ENCODE measurements around the gene OR1F1. TPM values are rescaled to one million over a fixed set of nuclear protein-coding genes. Genes with fewer than 3 reads are reported as not detected.
A peak's percentile ranks its signal among the peaks of the same experiment; 100 is the strongest.

Gene OR1F1
- total RNA-seq, 1 experiment from 2014 or later: not detected

GRCh38 chr16:3150346-3151218 lies 37.4 kb upstream of the OR1F1 start:
- no peaks in the 10 kb centered on the region; a peak in 1 of 7 replicates for H3K36me3 Mint-ChIP-seq (ENCODE audit: insufficient read depth in 1 of 3, low read depth in 3 of 3)
- peak overlapping the region; percentile 85 to 96 for H3K4me3 Mint-ChIP-seq
- Histone ChIP-seq H3K27ac (ENCODE audit: insufficient read length, low read depth, low read length) (no peak overlapping the region), H2BK120ac (ENCODE audit: low read depth, low read length, poor library complexity, severe bottlenecking) (no peak overlapping the region), H3K79me1 (ENCODE audit: insufficient read depth, low read depth, low read length, poor library complexity, severe bottlenecking) (no peaks in the 10 kb centered on the region), H2BK15ac (ENCODE audit: low read depth, low read length) (no peak overlapping the region), H2AFZ (ENCODE audit: low read length) (no peak overlapping the region), H3K79me2 (ENCODE audit: insufficient read depth, low read length) (no peaks in the 10 kb centered on the region), H3K27me3 (ENCODE audit: insufficient read depth, low read length) (no peaks in the 10 kb centered on the region), H3K4me2 (ENCODE audit: insufficient read depth, insufficient read length, low read length) (peak overlapping the region; percentile 76), H3K14ac (ENCODE audit: insufficient read depth, low read length) (no peak overlapping the region), H2BK5ac (ENCODE audit: insufficient read length, low read length) (no peak overlapping the region), H3K23ac (ENCODE audit: insufficient read length, low read depth, low read length) (no peak overlapping the region), H4K91ac (ENCODE audit: insufficient read length, low read depth, low read length) (no peak overlapping the region), H3K4ac (ENCODE audit: low read depth, low read length) (no peak overlapping the region), H4K20me1 (ENCODE audit: control insufficient read depth, insufficient read depth, insufficient read length) (no peaks in the 10 kb centered on the region), H2BK20ac (ENCODE audit: low read depth, low read length, poor library complexity, severe bottlenecking) (no peak overlapping the region), H3K56ac (ENCODE audit: insufficient read length, low read depth, low read length) (no peak overlapping the region), H3K23me2 (ENCODE audit: insufficient read length, low read depth, low read length, poor library complexity, severe bottlenecking) (peaks cover 13% of the 10 kb centered on the region), H3K9me3 (ENCODE audit: control insufficient read depth, low read depth, low read length) (no peaks in the 10 kb centered on the region), H4K5ac (ENCODE audit: insufficient read length, low read depth, low read length) (no peak overlapping the region), H3K9ac (ENCODE audit: extremely low read depth, insufficient read length, low read length) (peak overlapping the region; percentile 48), H3T11ph (ENCODE audit: low read length) (no peak overlapping the region), H2BK12ac (ENCODE audit: insufficient read length, low read depth, low read length) (no peak overlapping the region), H4K8ac (replicated peaks; ENCODE audit: insufficient read length, low read depth, low read length) (no peak overlapping the region), H2AK5ac (ENCODE audit: insufficient read length, low read length) (no peak overlapping the region), H3K4me1 (ENCODE audit: insufficient read depth, low read length) (no peaks in the 10 kb centered on the region), H3K18ac (ENCODE audit: insufficient read length, low read depth, low read length) (peak overlapping the region; percentile 8)
- no CpG with 5 or more reads among the region's 62 CpGs for WGBS (ENCODE audit: extremely low coverage, insufficient read length, low lambda C conversion rate)
- peaks cover 3 to 8% of the 10 kb centered on the region in 2 experiments; a peak in 2 of 5 replicates for H3K9me3 Mint-ChIP-seq
- peaks cover 7 to 10% of the 10 kb centered on the region in 2 experiments for H3K4me1 Mint-ChIP-seq
- DNase-seq: peak; percentile 97
- peaks cover 50% of the 10 kb centered on the region for H3K27me3 Mint-ChIP-seq (ENCODE audit: low read depth)
- peak overlapping the region; percentile 89 to 95 (median 93) for H3K27ac Mint-ChIP-seq
- TF ChIP-seq, protein P1, sequence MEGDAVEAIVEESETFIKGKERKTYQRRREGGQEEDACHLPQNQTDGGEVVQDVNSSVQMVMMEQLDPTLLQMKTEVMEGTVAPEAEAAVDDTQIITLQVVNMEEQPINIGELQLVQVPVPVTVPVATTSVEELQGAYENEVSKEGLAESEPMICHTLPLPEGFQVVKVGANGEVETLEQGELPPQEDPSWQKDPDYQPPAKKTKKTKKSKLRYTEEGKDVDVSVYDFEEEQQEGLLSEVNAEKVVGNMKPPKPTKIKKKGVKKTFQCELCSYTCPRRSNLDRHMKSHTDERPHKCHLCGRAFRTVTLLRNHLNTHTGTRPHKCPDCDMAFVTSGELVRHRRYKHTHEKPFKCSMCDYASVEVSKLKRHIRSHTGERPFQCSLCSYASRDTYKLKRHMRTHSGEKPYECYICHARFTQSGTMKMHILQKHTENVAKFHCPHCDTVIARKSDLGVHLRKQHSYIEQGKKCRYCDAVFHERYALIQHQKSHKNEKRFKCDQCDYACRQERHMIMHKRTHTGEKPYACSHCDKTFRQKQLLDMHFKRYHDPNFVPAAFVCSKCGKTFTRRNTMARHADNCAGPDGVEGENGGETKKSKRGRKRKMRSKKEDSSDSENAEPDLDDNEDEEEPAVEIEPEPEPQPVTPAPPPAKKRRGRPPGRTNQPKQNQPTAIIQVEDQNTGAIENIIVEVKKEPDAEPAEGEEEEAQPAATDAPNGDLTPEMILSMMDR (conservative IDR thresholded peaks at IDR 0.05): no peak
